ENCODE results near the gene B4GALT3. TPM values are rescaled to one million over a fixed set of nuclear protein-coding genes. Genes with fewer than 3 reads are reported as not detected.

Gene B4GALT3
- total RNA-seq, 2 donors from 2014 or later, result 30.3 to 34.8 TPM

GRCh38 chr1:161200992-161201835 is 23.9 kb upstream of the B4GALT3 start:
- Histone ChIP-seq H3K9me3 (no peaks in the 10 kb centered on the region), H3K4me1 (no peaks in the 10 kb centered on the region), H3K4me3 (peak overlapping the region; percentile 49), H3K27ac (peak overlapping the region; percentile 86), H3K36me3 (no peaks in the 10 kb centered on the region), H3K9ac (ENCODE audit: low read depth in 2 of 2, low read length in 2 of 2) (peak overlapping the region; percentile 70 to 96), H3K27me3 (no peaks in the 10 kb centered on the region)
- intact Hi-C loops (cut with DNase I), result no loop called here
- peak; percentile 45 for DNase-seq
- TF ChIP-seq CTCF (IDR thresholded peaks at IDR 0.05), result no peak

GRCh38 chr1:161200421-161200991 is 23.2 kb upstream of the B4GALT3 start:
- no peaks in the 10 kb centered on the region for H3K4me1 ChIP-seq
- peak overlapping the region in 1 of 2 donors; percentile 2 for H3K9ac ChIP-seq (ENCODE audit: low read depth in 2 of 2, low read length in 2 of 2)

GRCh38 chr1:161199506-161200139 is 22.3 kb upstream of the B4GALT3 start:
- no peaks in the 10 kb centered on the region for H3K36me3 ChIP-seq
- H3K27me3 ChIP-seq, result no peaks in the 10 kb centered on the region
- DNase-seq, result no peak
- H3K9me3 ChIP-seq, result no peaks in the 10 kb centered on the region
- no peak overlapping the region for H3K4me3 ChIP-seq
- peak overlapping the region; percentile 36 to 47 for H3K9ac ChIP-seq (ENCODE audit: low read depth in 2 of 2, low read length in 2 of 2)
- no peak for TF ChIP-seq CTCF (IDR thresholded peaks at IDR 0.05)
- H3K27ac ChIP-seq, result peak overlapping the region; percentile 23
- H3K4me1 ChIP-seq, result no peaks in the 10 kb centered on the region
- intact Hi-C loops (cut with DNase I), result loop anchor here (10.0 kb wide), 2 partner anchors 105 to 185 kb away; partner anchors contain the start of gene MPZ

More at GRCh38 chr1:161200421-161200991, 23.2 kb upstream of the B4GALT3 start:
- no peak for TF ChIP-seq CTCF (IDR thresholded peaks at IDR 0.05)
- no peaks in the 10 kb centered on the region for H3K27me3 ChIP-seq
- DNase-seq, result no peak
- intact Hi-C loops (cut with DNase I), result no loop called here
- H3K36me3 ChIP-seq, result no peaks in the 10 kb centered on the region
- H3K4me3 ChIP-seq, result no peak overlapping the region
- H3K27ac ChIP-seq, result peak overlapping the region; percentile 86
- no peaks in the 10 kb centered on the region for H3K9me3 ChIP-seq

GRCh38 chr1:161198897-161199431 is 21.7 kb upstream of the B4GALT3 start, which contains the start of gene ADAMTS4:
Gene ADAMTS4, minus strand, starts transcription at chr1:161199054. Its CDS starts 427 bp downstream, at chr1:161198627.
- no peaks in the 10 kb centered on the region for H3K27me3 ChIP-seq
- peak within 1 kb of the TSS; percentile 24 for H3K4me3 ChIP-seq
- intact Hi-C loops (cut with DNase I), result loop anchor here (10.0 kb wide), 2 partner anchors 106 to 186 kb away; partner anchors contain the start of gene MPZ
- H3K36me3 ChIP-seq, result no peaks in the 10 kb centered on the region
- no peak for TF ChIP-seq CTCF (IDR thresholded peaks at IDR 0.05)
- peak within 1 kb of the TSS; percentile 40 to 47 for H3K9ac ChIP-seq (ENCODE audit: low read depth in 2 of 2, low read length in 2 of 2)
- DNase-seq, result peak; percentile 52
- no peaks in the 10 kb centered on the region for H3K4me1 ChIP-seq
- H3K27ac ChIP-seq, result peak within 1 kb of the TSS; percentile 23
- no peaks in the 10 kb centered on the region for H3K9me3 ChIP-seq
